H1 (cell line): Measurements from ENCODE around the gene SIX3.

Experiments used
- CTCF ChIP-seq, 3 experiments: IDR thresholded peaks; 1 replicate in 2 of 3; 2 replicates in 1 of 3; pipeline versions ENCODE4 v1.5.1 to v1.6.1; 2011; ENCODE audit warnings: low read length in 3 of 3, mild to moderate bottlenecking in 3 of 3, inconsistent platforms in 2 of 3, low read depth in 1 of 3, moderate library complexity in 1 of 3; ENCODE audit not compliant: insufficient read depth in 1 of 3; ENCODE audit errors: control extremely low read depth in 1 of 3
- EP300 ChIP-seq, 2 experiments: IDR thresholded peaks; 1 replicate in 1 of 2; 2 replicates in 1 of 2; pipeline ENCODE4 v1.6.1; 2011 to 2012; ENCODE audit warnings: low read depth in 2 of 2, low read length in 2 of 2, mild to moderate bottlenecking in 2 of 2, borderline replicate concordance in 1 of 2, inconsistent platforms in 1 of 2, moderate library complexity in 1 of 2
- POLR2AphosphoS5 ChIP-seq: IDR thresholded peaks from 2 replicates; pipeline ENCODE4 v1.6.1; 2011; ENCODE audit warnings: low read depth, low read length
- RAD21 ChIP-seq, 2 experiments: IDR thresholded peaks in 1 of 2; conservative IDR thresholded peaks in 1 of 2; 2 replicates each; pipeline ENCODE4 v1.6.1; 2011; ENCODE audit warnings: low read depth in 2 of 2, low read length in 2 of 2, improper control_type of control experiment in 1 of 2, inconsistent platforms in 1 of 2, mild to moderate bottlenecking in 1 of 2, moderate library complexity in 1 of 2
- SIN3A ChIP-seq, 2 experiments: IDR thresholded peaks in 1 of 2; conservative IDR thresholded peaks in 1 of 2; 2 replicates each; pipeline ENCODE4 v1.6.1; 2011 to 2012; ENCODE audit warnings: low read length in 2 of 2, improper control_type of control experiment in 1 of 2, low read depth in 1 of 2, mild to moderate bottlenecking in 1 of 2
- SP1 ChIP-seq: IDR thresholded peaks from 2 replicates; pipeline ENCODE4 v1.6.1; 2011; ENCODE audit warnings: low read depth, low read length
- ZNF274 ChIP-seq: IDR thresholded peaks from 2 replicates; pipeline ENCODE4 v1.7.0; 2012; ENCODE audit warnings: low read length, borderline replicate concordance; ENCODE audit errors: extremely low read depth

GRCh38 chr2:44952143-44952805, 10.8 kb downstream of the SIX3 start:
- TF ChIP-seq CTCF (IDR thresholded peaks at IDR 0.05; ENCODE audit: control extremely low read depth in 1 of 3, insufficient read depth in 1 of 3, low read depth in 1 of 3, low read length in 3 of 3), result peak in 2 of 3 experiments; percentile 78 to 85; a peak in 3 of 4 replicates
- TF ChIP-seq RAD21 (IDR thresholded peaks at IDR 0.05 in 1 of 2, conservative IDR thresholded peaks at IDR 0.05 in 1 of 2; ENCODE audit: low read depth in 2 of 2, low read length in 2 of 2), result peak; percentile 55 to 63
- TF ChIP-seq POLR2AphosphoS5, result no peak
- TF ChIP-seq ZNF274, result no peak
- TF ChIP-seq EP300 (IDR thresholded peaks at IDR 0.05; ENCODE audit: borderline replicate concordance in 1 of 2, low read depth in 2 of 2, low read length in 2 of 2), result no peak
- TF ChIP-seq SP1, result no peak
- TF ChIP-seq SIN3A (conservative IDR thresholded peaks at IDR 0.05 in 1 of 2, IDR thresholded peaks at IDR 0.05 in 1 of 2; ENCODE audit: low read depth in 1 of 2, low read length in 2 of 2), result no peak
